GM21515 (cell line): ENCODE measurements around the gene SIGLECL1.
"Not testable (repeated sequence)": the region's sequence is repeated elsewhere in the genome, so short reads cannot be mapped to it uniquely, and the experiment has no call there.

ENCODE experiments used
- ATAC-seq: cut with Tn5 transposase; IDR thresholded peaks from one replicate; pipeline ENCODE4 v1.9.1; 2021; ENCODE audit not compliant: unreplicated experiment

Gene SIGLECL1

DNA sequence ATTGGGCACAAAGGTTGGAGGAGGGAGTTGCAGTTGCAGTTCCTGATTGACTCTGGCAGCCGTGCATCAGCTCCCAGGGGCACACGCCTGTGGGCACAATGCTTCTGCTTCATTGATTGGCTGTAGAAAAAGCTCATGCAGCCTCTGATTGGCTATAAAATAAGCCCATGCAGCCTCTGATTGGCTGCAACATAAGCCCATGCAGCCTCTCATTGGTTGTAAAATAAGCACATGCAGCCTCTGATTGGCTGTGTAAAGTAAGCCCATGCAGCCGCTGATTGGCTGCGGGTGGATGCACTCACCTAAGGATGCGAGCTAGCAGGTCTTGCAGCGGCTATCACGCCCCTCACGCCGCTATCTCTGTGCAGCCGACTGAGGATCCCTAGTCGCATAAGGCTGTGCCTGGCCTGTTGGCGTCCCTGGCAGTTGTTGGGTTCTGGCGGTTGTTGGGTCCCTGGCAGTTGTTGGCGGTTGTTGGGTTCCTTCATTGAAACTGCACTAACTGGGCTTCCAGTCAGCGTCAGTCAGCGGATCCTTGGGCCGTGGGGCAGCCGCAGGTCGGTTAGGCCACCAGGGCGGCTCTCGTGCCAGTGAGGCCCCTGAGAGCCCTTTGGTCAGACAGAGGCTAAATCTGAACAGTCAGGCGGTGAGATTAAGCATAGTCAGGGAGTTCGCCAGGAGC, at the start of gene SIGLECL1:
Gene SIGLECL1 (plus strand): TSS at position 295 of the 682 bp plus-strand sequence. CDS start 12,993 bp downstream, outside the sequence.
- ATAC-seq, result no peak

DNA sequence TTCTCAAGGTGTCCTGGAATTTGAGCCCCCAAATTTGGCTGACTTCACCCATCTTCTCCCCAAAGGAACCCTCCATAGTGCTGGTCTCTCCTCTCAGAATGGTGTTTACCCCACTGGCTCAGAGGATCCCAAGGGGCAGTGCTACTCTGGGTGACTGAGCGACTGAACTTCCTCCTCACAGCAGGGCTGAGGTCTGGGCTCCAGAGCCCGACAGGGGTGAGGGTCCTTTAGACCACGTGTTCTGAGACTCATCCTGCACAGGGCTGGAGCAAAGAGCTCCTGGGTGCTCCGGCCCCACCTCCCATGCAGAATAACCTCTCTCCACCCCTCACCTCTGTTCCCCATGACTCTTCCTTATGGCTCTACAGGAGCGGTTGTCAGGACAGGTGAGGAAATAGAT, 49.2 kb upstream of the SIGLECL1 start:
- no peak for ATAC-seq

DNA sequence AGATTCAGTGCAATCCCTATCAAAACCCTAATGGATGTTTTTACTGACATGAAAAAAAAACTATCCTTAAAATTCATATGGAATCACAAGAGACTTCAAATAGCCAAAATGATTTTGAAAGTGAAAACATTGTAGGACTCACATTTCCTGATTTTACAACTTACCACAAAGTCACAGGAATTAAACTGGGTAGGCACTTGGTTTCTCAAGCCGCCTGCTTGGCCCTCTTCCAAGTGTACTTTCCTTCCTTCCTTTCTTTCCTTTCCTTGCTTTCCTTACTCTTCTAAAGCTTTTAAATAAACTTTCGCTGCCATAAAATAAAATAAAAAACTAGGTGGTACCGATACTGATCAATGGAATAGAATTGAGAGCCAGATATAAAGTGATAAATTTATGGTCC, 47.0 kb upstream of the SIGLECL1 start:
- no peak for ATAC-seq

GRCh38 chr19:51204321-51204720, 46.6 kb upstream of the SIGLECL1 start:
- no peak for ATAC-seq

- ATAC-seq, result no peak
Observed at GRCh38 chr19:51207747-51208146, 43.1 kb upstream of the SIGLECL1 start.

DNA sequence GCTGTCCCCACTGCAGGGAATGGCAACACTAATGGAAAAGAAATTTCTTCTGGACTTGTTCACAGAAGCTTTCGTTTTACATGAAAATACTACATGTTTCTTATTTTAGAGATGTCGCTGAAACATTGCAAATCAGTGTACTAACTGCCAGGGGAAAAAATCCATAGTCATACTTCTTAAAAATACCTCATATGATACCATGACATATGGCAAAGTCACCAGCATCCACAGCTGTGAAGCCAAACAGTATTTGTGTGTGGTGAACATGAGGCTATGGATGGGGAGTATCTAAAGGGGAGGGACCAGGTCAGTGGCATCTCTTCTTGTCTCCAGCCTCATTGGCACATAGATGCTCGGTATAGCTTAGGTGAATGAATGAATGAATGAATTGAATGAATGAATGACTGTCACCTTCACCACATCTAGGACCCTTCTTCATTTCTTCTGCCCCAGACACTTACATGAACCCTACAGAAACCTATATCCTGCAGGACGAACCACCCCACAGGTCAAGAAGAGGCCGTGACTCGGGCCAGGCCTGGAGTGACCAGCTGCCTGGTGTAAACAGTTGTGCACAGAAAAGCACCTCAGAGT, 40.6 kb upstream of the SIGLECL1 start:
- ATAC-seq, result no peak

DNA sequence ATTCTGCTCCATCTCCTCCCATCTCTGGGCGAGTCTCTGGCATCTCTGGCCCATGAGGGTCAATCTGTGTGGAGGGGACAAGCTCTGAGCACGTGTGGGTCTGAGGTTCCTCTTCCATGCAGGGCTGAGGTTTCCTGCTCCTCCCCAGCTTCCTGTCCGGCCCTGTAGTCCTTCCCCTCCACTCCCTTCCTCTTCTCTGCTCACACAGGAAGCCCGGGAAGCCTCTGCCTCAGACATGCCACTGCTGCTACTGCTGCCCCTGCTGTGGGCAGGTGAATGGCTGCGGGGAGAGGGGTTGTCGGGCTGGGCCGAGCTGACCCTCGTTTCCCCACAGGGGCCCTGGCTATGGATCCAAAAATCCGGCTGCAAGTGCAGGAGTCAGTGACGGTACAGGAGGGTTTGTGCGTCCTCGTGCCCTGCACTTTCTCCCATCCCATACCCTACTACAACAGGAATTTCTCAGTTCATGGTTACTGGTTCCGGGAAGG, 40.0 kb upstream of the SIGLECL1 start:
- not testable (repeated sequence) for ATAC-seq

GRCh38 chr19:51211833-51212232, 39.0 kb upstream of the SIGLECL1 start:
- ATAC-seq, result no peak

- ATAC-seq, result no peak
Observed at GRCh38 chr19:51219307-51219706, 31.6 kb upstream of the SIGLECL1 start.

GRCh38 chr19:51219971-51220370, 30.9 kb upstream of the SIGLECL1 start:
- ATAC-seq, result no peak

GRCh38 chr19:51220996-51221395, 29.9 kb upstream of the SIGLECL1 start:
- no peak for ATAC-seq

DNA sequence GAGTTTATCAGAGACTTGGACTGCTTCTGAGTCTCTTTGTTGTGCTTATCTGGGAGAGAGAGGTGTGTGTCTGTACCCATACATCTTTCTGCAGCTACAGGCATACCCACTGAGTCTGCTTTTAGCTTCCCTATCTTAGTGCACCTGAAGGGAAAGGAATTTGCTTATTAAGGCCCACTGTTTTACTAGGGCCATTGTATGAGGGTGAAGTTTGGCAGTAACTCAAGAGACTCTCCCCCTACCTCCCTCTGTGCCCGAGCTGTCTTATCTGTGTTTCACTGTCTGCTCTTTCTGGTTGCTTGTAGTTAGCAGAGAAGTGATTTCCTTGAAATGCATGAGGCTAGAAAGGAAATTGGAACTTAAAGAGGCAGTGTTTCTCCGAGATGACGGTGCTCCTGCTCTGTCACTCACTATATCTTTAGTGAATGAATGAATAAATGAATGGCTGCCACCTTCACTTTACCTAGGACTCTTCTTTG, 26.7 kb upstream of the SIGLECL1 start:
- ATAC-seq, result no peak

DNA sequence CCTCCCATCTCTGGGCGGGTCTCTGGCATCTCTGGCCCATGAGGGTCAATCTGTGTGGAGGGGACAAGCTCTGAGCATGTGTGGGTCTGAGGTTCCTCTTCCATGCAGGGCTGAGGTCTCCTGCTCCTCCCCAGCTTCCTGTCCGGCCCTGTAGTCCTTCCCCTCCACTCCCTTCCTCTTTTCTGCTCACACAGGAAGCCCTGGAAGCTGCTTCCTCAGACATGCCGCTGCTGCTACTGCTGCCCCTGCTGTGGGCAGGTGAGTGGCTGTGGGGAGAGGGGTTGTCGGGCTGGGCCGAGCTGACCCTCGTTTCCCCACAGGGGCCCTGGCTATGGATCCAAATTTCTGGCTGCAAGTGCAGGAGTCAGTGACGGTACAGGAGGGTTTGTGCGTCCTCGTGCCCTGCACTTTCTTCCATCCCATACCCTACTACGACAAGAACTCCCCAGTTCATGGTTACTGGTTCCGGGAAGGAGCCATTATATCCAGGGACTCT, 25.9 kb upstream of the SIGLECL1 start, which contains the start of gene CD33:
Gene CD33 (plus strand): TSS at position 183 of the 496 bp plus-strand sequence. CDS start 39 bp downstream, at position 222.
- ATAC-seq, result not testable (repeated sequence)

DNA sequence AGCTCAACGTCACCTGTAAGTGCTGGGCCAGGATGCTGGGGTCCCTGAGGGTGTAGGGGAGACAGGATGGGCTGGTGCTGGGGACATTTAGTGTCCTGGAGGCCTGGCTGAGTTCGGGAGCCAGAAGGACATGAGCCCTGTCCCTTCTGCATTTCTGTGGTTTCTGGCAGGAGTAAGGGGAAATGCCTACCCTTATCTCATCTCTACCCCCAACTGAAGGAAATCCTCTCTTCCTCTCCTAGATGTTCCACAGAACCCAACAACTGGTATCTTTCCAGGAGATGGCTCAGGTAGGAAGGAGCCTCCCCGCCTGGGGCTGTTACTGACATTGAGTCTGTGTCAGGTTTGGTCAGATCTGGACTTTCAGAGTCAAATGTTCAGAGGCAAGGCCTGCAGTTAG, 24.8 kb upstream of the SIGLECL1 start:
- no peak for ATAC-seq

DNA sequence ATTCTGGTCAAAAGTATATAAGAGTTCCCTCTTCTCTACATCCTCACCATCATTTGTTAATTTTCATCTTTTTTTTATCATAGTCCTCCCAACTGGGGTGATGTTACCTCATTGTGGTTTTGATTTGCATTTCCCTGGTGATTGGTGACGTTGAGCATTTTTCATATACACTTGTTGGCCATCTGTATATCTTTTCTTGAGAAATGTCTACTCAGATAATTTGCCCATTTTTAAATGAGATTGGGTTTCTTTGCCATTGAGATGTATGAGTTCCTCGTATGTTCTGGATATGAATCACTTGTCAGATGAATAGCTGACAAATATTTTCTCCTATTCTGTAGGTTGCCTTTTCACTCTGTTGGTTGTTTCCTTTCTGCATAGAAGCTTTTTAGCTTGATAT, 23.6 kb upstream of the SIGLECL1 start:
- ATAC-seq, result no peak

- no peak for ATAC-seq
Observed at GRCh38 chr19:51227966-51228365, 22.9 kb upstream of the SIGLECL1 start.

- ATAC-seq, result no peak
Observed at GRCh38 chr19:51240866-51241265, 10.0 kb upstream of the SIGLECL1 start.

DNA sequence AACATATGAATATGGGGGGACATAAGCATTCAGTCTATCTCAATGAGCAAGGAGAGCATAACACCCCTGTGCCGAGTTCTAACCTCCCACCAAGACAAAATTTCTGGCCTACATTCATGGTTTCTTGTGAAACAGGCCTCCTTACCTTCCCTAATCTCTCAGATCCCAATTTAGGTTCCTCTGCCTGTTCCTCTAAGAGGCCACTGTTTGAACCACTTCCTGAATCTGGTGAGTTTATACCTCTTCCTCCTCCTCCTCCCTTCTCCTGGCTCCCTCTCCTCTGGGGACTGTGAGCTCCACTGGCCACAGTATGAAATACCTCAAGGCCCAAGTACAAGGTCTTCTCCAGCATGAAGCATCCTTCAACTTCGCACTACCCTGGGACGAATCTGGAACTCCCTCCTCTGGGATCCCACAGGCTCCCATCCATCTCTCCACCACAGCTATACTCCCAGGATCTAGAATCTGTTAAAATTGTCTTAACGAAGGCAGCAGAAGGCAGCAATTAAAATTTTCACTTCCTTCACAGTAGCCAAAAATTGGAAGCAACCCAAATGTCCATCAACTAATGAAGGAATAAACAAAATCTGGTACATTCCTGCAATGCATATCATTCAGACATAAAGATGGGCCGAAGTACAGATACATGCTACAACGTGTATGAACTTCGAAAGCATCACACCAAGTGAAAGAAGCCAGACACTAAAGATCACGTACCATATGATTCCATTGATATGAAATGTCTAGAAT, 7.8 kb upstream of the SIGLECL1 start:
- ATAC-seq, result no peak

- ATAC-seq, result no peak
Observed at GRCh38 chr19:51246164-51246552, 4.7 kb upstream of the SIGLECL1 start.

DNA sequence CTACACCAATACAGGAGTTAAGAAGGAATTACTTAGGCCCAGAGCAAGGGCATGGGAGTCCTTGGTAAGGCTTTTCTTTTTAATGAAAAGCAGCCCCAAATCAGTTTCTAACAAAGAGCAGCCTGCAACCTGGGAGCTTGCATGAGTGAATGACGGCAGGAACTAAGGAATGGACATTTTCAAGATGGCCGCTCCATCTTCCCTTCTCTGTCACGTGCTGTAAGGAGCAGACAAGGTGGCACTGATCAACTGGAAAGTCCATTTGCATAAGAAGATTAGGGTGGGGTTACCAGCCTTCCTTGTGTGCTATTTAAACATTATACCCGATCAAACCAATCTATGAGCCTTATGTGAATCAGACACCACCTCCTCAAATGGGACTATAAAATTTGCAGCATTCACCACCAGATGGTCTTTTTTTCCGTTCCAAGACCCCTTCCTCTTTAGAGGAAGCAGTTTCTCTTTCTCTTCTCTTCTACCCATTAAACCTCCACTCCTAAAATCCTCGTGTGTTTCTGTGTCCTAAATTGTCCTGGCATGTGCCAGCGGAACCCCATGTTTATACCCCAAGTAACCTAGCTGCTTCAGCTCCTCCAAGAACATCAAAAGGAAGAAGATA, 2.8 kb upstream of the SIGLECL1 start:
- no peak for ATAC-seq

GRCh38 chr19:51251468-51251820, 564 bp downstream of the SIGLECL1 start:
- no peak for ATAC-seq
